Peyer's patch (tissue), 4 donors: ENCODE measurements around the gene AGPAT1. TPM values are rescaled to one million over a fixed set of nuclear protein-coding genes. Genes with fewer than 3 reads are reported as not detected.

ENCODE experiments used
- DNase-seq, 3 donors: peaks; one replicate each; pipeline ENCODE4 v3.0.0-alpha.2; 2017 to 2019
- H3K27ac ChIP-seq, 4 donors: fragments of 200-600 bp; sonication (generic); one replicate each; pipeline ENCODE4 v1.5.1; 2016 to 2019
- H3K27me3 ChIP-seq, 2 donors: fragments of 200-600 bp; sonication (generic); one replicate each; pipeline ENCODE4 v1.5.1; 2019
- H3K36me3 ChIP-seq, 3 donors: fragments of 200-600 bp; sonication (generic); one replicate each; pipeline ENCODE4 v1.5.1; 2016 to 2019
- H3K4me1 ChIP-seq, 4 donors: fragments of 200-600 bp; sonication (generic); one replicate each; pipeline ENCODE4 v1.5.1; 2016 to 2019
- H3K4me3 ChIP-seq, 4 donors: fragments of 200-600 bp; sonication (generic); 1 replicate in 3 of 4; 2 replicates in 1 of 4; pipeline ENCODE4 v1.5.1; 2016 to 2019; ENCODE audit warnings: mild to moderate bottlenecking in 1 of 4
- H3K9me3 ChIP-seq, 4 donors: fragments of 200-600 bp; sonication (generic); one replicate each; pipeline ENCODE4 v1.5.1; 2016 to 2019; ENCODE audit warnings: mild to moderate bottlenecking in 1 of 4
- CTCF ChIP-seq, 6 experiments: fragments of 450-650 bp in 4 of 6; fragments of 200-600 bp in 2 of 6; sonication (generic) in 1 of 6; IDR thresholded peaks; one replicate each; pipeline ENCODE4 v1.5.1; 2017 to 2019; ENCODE audit warnings: antibody characterized with exemption in 6 of 6, mild to moderate bottlenecking in 3 of 6, moderate library complexity in 1 of 6
- POLR2A ChIP-seq, 2 donors: fragments of 450-650 bp; IDR thresholded peaks; one replicate each; pipeline ENCODE4 v1.5.1; 2017; ENCODE audit warnings: antibody characterized with exemption in 2 of 2, mild to moderate bottlenecking in 2 of 2, moderate library complexity in 2 of 2
- total RNA-seq, 4 donors: library from RNA; depleted of rRNA; stranded (reverse); fragments of >200 nt; gene quantifications; one replicate each; pipeline ENCODE4 v1.1.0, GENCODE V29; 2016

The AGPAT1 gene
- total RNA-seq, 4 donors from 2014 or later: 28.9 to 140 (median 90.7) TPM

GRCh38 chr6:32181148-32181702 is 5.3 kb upstream of the AGPAT1 start:
- TF ChIP-seq POLR2A (IDR thresholded peaks at IDR 0.05): no peak
- no peak for TF ChIP-seq CTCF (IDR thresholded peaks at IDR 0.05)
- Histone ChIP-seq H3K36me3 (peaks cover 0 to 49% (median 0%) of the 10 kb centered on the region in 3 donors), H3K4me1 (peaks cover 0 to 39% (median 10%) of the 10 kb centered on the region in 4 donors)

GRCh38 chr6:32179766-32180405 is 4.0 kb upstream of the AGPAT1 start:
- DNase-seq: no peak
- Histone ChIP-seq H3K27me3 (no peaks in the 10 kb centered on the region), H3K9me3 (no peaks in the 10 kb centered on the region), H3K27ac (no peak overlapping the region), H3K36me3 (peaks cover 0 to 44% (median 0%) of the 10 kb centered on the region in 3 donors), H3K4me3 (no peak overlapping the region), H3K4me1 (peaks cover 0 to 40% (median 12%) of the 10 kb centered on the region in 4 donors)
- no peak for TF ChIP-seq CTCF (IDR thresholded peaks at IDR 0.05)
- TF ChIP-seq POLR2A (IDR thresholded peaks at IDR 0.05): no peak

More at GRCh38 chr6:32181148-32181702, 5.3 kb upstream of the AGPAT1 start:
- peak in 1 of 3 donors; percentile 38 for DNase-seq
- no peak overlapping the region for H3K27ac ChIP-seq
- no peaks in the 10 kb centered on the region for H3K9me3 ChIP-seq
- H3K4me3 ChIP-seq: no peak overlapping the region
- H3K27me3 ChIP-seq: no peaks in the 10 kb centered on the region

- H3K9me3 ChIP-seq: no peaks in the 10 kb centered on the region
- H3K36me3 ChIP-seq: peaks cover 0 to 43% (median 0%) of the 10 kb centered on the region in 3 donors
- TF ChIP-seq POLR2A (IDR thresholded peaks at IDR 0.05) (peak in 1 of 2 donors; percentile 2), CTCF (IDR thresholded peaks at IDR 0.05) (no peak)
- peak overlapping the region; percentile 88 to 98 (median 94) for H3K27ac ChIP-seq
- H3K4me3 ChIP-seq: peak overlapping the region; percentile 56 to 95 (median 74)
- H3K27me3 ChIP-seq: no peaks in the 10 kb centered on the region
- DNase-seq: peak in 1 of 3 donors; percentile 33
- H3K4me1 ChIP-seq: peaks cover 0 to 43% (median 13%) of the 10 kb centered on the region in 4 donors
Observed at GRCh38 chr6:32178547-32179440, 2.9 kb upstream of the AGPAT1 start.

GRCh38 chr6:32177788-32178546 is 2.1 kb upstream of the AGPAT1 start, which contains the start of gene RNF5:
Gene RNF5, plus strand, starts transcription at chr6:32178405. Its CDS starts 107 bp downstream, at chr6:32178512.
- H3K9me3 ChIP-seq: no peaks in the 10 kb centered on the region
- peaks cover 0 to 34% (median 0%) of the 10 kb centered on the region in 3 donors for H3K36me3 ChIP-seq
- H3K27me3 ChIP-seq: no peaks in the 10 kb centered on the region
- no peak for TF ChIP-seq CTCF (IDR thresholded peaks at IDR 0.05)
- peak; percentile 20 to 44 for TF ChIP-seq POLR2A (IDR thresholded peaks at IDR 0.05)
- H3K4me3 ChIP-seq: peak within 1 kb of the TSS; percentile 56 to 95 (median 74)
- DNase-seq: peak; percentile 95 to 99 (median 95)
- peak within 1 kb of the TSS; percentile 88 to 98 (median 94) for H3K27ac ChIP-seq
- H3K4me1 ChIP-seq: peaks cover 0 to 45% (median 13%) of the 10 kb centered on the region in 4 donors
